HPDE6-E6E7 (cell line): ENCODE data around the gene RBPJ.
"Not testable (repeated sequence)": the region's sequence is repeated elsewhere in the genome, so short reads cannot be mapped to it uniquely, and the experiment has no call there.

Experiments
- DNase-seq: peaks from one replicate; pipeline ENCODE4 v3.0.0; 2011; ENCODE audit warnings: missing footprints; ENCODE audit errors: extremely low spot score

Gene RBPJ

DNA sequence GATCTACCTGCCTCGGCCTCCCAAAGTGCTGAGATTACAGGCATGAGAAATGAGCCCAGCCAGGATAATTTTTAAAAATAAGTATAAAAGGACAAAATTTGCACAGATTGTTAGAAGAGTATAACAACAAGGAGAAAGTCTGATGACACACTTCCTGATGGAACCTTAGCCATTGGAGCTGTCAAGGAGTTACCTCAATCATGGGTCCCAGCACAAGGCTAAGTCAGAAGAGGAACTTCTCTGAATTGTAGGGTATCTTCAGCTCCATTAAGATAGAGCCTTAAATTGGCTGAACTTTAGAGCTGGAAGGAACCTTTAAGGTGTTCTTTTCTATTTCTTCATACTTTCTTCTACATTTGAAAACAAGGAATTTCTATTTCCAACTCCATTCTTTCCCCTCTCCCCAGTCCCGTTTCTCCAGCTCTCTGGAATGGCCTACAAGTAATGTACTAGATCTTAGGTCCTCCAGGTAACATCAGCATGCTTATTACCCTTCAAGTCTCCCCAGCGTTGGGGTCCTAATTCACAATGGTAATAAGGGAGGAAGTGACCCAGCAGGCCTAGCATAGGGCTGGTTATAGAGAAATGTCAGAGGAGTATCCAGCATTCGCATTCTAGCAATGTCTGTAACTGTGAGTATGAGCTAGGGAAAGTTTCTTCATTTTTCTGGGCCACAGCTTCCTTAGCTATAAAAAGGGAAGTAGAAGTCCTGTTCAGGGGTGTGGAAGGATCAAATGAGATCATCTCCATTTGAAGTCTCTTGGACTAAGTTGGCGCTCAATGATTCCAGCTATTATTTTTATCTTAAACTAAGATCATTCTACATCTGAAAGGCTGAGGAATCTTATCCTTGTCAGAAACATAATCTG lies 18.5 kb upstream of the RBPJ start:
- no peak for DNase-seq

DNA sequence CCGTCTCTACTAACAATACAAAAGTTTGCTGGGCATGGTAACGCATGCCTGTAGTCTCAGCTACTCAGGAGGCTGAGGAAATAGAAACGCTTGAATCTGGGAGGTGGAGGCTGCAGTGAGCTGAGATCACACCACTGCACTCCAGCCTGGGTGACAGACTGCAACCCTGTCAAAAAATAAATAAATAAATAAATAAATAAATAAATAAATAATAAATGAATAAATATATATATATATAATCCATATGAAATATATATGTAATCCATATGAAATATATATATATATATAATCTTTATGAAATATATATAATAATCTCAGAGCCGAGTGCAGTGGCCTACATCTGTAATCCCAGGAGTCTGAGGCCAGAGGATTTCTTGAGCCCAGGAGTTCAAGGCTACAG lies 17.8 kb upstream of the RBPJ start:
- no peak for DNase-seq

DNA sequence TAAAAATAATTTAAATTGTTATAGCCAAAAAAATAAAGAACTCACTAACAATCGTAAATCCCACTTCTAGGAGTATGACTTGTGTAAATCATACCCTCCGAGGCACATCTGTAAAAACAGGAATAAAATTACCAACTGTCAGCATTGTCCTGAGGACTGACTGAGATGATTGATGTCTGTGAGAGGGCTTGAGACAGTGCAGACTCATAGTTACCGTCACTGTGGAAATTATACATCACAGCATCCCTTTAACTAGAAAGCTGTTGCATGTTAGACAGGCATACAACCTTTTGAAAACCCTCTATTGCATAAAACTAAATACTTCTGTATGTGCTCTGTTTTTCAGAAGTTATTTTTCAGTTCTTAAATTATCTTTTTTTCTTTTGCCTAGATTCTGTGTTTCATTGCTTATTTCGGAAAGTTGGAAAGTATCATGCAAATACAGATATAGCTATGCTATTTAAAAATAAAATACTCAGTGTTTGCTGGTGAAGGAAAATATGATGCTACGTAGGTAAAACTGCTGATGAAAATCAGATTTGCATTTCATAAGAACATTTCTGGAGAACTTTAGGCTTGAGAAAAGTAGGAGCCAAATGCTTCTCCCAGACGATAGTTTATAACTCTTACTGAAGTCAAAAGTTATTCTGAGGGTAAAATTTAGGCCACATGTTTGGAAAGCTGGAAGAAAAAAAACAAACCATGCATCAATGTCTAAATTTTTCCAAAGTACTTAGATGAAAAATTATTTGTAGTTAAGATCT lies 13.6 kb upstream of the RBPJ start:
- no peak for DNase-seq

DNA sequence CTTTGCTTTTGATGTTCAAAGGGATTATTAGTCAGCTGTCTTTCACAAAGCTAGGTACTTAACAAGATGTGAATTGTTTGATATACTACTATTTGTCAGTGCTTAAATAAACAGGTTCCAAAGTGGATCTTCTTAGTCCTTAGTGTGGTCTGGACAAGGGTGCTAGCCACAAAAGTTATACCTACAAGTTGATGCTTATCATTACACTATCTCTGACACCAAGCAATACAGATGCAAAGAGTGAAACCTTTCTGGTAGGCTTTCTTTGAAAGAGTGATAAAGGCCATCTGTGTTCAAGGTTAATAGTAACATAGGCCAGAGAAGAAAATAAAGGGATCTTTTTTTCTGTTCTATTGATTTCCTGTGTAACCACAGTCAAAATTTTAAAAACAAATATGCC lies 12.2 kb upstream of the RBPJ start:
- no peak for DNase-seq

DNA sequence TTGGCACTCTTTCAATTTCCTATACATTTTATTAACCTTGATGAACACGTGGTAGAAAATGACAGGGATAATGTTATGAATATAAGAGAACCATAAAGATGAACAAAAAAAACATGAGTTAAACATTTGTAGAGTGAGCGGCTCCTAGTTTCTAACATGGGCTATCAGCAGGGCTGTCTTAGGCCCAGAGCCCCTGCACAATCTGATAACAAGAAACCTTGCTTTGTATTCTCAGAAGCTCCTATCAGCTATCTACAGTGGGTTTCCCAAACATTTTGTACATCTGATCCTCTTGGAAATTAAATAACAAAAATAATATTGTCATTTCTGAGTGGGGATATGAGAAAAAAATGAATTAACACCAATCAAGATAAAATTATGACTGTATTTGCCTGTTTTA lies 10.6 kb upstream of the RBPJ start:
- no peak for DNase-seq

DNA sequence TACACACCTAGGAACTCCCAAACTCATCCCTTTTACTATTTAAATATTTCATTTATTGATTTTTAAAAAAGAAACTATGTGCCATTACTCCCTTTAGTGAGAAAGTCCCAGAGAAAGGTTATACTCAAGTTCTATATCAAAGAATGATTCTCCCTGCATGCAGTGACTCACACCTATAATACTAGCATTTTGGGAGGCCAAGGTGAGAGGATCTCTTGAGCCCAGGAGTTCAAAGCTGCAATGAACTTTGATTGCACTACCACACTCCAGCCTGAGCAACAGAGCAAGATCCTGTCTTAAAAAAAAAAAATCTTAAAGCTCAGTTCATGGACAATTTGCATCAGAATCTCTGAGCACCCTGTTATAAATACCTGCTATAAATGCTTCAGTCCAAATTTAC lies 9.2 kb upstream of the RBPJ start:
- no peak for DNase-seq

DNA sequence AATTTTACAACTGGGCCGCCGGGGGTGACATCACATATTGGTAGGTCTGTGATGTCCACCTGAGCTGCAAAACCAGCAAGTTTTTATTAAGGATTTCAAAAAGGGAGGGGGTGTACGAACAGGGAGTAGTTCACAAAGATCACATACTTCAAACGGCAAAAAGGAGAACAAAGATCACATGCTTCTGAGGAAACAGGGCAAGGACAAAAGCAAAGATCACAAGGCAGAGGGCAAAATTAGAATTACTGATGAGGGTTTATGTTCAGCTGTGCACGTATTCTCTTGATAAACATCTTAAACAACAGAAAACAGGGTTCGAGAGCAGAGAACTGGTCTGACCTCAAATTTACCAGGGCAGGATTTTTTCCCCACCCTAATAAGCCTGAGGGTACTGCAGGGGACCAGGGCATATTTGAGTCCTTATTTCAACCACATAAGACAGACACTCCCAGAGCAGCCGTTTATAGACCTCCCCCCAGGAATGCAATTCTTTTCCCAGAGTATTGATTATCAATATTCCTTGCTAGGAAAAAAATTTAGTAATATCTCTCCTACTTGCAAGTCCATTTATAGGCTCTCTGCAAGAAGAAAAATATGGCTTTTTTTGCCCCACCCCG lies 5.4 kb upstream of the RBPJ start:
- DNase-seq, result not testable (repeated sequence)

DNA sequence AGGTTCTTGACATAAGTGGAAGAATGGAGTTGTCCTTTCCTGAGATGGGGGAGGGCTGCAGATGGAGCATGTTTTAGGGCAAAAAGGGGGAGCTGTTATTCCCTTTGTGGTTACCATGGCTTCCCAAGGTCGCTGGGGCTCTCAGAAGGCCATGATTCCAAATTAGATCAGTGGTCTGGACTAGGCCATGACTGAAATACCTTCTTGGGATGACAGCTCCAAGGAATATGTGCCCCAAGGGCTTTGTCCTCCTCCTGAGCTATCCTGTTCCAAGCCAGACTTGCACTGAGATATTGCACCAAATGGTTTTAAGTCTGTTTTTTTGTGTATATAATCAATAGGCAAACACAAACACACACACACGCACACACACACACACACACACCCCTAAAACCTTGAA lies 3.0 kb upstream of the RBPJ start:
- DNase-seq, result no peak

DNA sequence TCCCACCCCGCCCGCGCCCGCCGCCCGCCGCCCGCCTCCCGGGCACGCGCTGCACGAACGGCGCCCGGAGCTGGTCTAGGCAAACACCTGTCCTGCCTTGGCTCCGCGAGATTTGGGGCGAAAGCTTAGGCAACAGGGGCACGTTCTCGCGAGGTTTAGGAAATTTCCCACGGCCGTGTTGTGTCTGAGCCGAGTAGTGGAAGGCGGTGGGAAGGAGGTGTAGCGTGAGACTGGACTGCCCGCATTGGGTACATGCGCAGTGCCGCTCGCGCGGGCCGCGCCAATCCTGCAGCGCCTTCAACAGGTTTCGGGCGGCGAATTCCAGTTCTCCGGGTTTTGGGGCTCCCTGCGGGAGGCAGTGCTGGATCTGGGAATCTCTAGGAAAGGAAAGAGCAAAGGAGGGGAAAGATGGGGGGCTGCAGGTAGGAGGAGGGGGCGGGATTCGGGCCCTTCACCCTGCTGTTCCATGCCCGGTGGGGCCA lies 1.3 kb upstream of the RBPJ start:
- peak; percentile 90 for DNase-seq

DNA sequence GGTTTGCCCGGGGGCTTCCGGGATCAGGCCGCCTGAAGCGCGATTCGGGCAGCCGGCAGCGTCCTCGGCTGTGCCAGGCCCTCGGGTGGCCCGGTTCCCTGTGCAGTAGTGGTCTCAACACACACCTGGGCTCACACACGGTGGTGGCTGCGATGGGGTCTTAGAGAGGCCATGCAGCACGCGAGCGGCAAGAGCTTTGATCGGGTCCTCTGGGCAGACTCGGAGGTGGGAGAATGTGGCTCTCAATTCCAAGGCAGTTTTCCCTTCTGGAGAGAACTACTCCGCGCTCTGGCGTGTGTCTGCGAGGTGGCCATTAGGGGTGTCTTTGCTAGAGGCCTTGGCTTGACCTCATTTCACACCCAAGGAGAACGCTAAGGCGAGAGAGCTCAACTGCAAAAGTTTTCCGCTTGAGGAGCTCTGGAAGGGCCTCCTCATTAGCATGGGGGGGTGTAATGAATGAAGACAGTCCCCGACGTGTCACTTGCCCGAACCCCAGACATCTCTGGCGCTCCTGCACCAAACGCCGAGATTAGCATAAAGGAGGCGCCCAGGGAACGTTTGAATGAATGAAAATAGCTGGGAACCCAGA lies 771 bp upstream of the RBPJ start:
- DNase-seq, result peak; percentile 19

DNA sequence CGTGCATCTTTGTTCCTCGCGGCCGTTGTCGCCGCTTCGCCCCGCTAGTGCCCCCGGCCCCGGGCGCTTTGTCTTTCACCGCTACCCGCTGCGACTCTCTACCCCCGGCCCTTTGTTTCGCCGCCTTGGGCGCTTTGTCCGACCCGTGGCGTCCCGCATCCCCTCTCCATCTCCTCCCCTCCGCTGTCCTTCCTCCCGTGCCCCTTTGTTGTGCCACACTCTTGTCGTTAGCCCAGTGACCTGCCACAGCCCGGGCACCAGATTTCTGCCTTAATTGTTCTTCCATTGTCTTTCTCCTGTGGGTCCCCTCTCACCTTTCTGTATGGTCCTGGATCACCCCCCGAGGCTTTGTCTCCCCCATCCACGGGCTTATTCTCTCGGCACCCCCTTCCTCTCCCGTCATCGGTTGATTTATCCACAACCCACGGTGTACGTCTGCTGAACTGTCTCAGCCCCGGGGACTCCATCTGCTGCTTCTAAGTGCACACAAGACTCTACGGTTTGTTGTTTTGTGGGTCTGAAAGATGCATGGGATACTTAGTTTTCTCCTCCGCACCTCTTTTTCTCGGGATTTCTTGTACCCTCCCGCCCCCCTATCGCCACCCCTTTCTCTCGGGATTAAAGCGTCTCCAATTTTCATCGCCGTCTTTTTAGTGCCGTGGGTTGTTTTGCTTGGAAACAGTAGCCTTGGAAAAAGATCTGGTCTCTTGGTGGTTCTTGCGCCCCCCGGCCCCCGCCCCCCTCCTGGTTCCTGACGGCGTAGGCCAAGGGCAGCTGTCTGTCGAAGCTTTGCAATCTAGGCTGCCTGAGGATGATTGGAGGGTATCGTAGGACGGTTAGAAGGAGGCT lies 783 bp downstream of the RBPJ start:
- DNase-seq, result no peak

DNA sequence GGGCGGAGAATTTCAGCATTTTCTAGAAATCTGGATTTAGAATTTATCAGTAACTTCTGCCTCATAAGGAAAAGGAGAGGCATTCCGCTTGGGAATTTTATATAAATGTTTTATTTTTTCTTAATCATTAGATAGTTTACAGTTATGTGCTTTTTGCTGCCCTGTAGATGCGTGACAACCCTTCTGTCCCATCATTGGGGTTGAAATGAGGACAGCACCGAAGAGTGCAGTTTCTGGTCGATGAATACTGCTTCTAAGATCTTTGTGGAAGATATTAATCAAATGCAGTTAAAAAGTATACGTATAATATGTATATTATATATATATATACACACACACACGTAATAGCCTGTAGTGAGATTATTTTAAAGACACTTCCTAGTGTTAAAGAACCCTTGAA lies 1.5 kb downstream of the RBPJ start:
- no peak for DNase-seq

DNA sequence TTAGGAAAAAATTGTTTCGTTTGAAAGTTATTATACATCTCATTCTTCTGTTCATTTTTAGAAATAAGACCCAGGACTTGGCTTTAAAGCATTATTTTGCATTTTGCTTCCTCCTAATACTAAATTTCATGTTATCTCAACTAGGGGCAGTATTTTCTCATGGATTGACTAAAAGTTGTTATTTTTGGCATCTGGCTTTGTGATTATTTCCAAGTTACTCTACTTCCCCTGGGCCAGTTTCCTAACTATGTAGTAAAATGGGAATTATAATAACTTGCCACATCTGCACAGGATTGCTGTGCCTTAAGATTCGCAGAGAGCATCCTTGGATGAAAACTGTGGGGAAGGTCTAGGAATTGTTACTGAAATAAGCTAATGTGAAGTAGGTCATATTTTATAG lies 3.0 kb downstream of the RBPJ start:
- DNase-seq, result no peak

DNA sequence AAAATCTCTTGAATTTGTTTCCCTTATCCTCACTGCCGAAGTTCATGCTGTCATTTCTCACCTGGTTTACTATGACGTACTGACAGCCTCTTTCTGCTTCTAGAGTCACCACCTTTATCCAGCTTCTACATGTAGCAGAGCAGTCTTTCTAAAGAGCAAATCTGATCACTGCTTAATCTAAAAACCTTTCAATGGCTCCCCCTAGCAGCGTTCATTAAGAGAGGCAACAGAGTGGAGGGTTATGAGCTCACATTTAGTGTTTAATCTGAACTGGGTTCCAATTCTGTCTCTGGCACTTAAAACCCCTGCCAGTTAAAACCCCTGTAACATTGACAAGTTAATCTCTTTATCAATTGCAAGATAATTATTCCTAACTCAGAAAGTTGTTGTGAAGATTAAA lies 4.4 kb downstream of the RBPJ start:
- no peak for DNase-seq

DNA sequence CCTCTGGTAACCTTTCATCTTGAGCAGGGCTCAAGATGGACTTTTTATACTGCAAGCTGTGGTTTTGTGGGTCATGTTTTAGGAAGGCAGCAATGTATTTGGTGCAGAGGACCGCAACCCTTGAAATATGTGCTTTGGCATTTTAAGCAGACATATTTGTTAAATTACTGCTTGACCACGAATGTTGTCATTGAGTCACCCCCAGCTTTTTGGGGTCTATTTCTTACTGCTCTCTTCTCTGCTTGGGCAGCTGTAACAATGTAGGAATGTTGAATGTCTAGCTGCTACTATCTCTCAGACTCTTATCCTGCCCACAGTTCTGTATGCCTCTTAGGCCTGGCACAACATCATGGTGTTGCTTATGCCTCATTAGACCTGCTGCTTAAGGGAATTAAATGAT lies 6.0 kb downstream of the RBPJ start:
- no peak for DNase-seq

DNA sequence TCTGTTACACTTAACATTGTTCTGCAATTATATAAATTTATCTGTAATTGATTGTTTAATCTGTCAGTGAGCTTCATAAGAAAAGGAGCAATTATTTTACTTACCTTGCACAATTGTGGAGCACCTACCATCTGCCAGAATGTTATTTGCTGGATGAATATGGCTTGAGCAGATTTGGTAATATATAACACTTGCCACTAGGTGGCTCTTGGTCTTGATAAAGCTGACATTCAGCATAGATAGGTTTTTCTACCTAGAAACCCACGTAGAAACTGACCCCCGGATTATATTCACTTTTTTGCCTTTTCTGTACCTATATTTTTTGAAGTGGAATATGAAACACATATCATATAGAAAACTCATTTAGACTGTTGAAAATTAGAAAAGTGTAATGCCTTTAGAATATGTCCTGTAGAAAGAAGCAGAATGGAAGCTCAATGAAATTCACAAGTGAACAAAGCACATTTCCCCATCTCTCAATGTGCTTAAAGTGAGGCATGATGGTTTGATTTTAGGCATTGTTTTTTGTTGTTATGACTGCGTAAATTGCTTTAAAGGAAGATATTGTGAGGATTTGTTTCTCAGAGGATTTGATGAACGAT lies 9.5 kb downstream of the RBPJ start:
- DNase-seq, result peak; percentile 27

DNA sequence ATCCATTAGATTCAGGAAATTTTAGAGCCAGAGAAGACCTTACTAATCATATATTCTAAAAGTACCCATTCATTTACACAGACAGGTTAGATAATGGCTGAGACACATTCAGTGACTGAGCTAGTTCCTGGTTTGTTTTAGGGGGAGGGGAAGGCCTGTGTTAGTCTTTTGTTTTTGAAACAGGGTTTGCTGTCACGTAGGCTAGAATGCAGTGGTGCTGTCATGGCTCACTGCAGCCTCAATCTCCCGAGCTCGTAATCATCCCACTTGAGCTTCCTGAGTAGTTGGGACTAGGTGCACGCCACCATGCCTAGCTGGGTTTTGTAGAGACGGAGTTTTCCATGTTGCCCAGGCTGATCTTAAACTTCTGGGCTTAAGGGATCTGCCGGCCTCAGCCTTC lies 10.1 kb downstream of the RBPJ start:
- DNase-seq, result no peak

DNA sequence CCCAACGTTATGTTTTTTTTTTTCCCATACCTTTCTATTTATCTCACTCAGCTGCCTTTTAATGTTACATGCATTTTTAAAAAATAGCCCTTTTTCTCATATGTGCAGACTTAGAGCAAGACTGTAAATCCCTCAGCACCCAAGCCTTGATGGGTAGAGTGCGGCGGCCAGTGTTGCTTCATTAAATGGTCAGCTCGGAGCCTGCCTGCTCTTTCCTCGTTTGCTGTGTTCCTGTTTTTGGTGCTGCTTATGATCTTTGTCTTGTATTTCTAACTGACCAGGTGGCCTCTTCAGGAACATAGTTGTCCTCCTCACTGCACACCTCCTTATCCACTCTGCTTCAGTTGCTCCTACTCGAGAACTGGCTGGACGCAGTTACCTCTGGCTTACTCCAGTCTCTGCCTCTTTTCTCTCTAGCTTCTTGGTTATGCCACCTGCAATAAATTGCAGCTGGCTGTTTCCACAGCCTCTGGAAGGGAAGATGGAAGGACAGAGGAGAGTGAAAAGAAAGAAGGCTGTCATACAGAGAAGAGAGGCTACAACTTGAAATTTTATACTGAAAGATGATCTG lies 10.7 kb downstream of the RBPJ start:
- DNase-seq, result no peak

DNA sequence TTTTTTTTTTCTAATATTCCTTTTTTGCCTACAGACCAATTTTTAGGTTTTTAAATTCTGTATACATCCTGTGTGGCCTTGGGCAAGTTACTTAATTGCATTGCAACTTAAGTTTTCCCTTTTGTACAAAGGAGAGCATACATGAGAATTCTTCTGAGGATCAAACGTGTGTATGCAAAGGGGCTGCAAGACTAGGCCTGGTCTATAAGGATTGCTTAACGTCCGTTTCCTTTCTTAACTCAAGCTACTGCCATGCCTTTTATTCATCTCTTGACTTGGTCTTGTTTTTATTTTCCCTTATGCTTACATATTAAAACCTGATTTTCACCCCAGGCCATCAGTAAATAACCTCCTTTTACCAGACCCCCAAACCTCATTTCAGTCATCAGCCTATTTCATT lies 13.6 kb downstream of the RBPJ start:
- DNase-seq, result no peak

DNA sequence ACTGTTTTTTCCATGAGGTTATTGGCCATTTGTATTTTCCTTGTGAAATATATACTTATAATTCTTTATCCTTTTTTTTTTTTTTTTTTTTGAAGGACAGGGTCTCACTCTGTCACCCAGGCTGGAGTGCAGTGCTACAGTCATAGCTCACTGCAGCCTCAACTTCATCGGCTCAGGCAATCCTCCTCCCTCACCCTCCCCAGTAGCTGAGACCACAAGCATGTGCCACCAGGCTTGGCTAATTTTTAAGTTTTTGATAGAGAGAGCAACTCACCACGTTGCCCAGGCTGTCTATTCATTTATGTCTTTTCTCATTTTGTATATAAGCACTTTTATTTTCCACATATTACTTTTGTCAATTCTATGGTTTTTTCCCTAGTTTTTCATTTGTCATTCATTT lies 16.8 kb downstream of the RBPJ start:
- DNase-seq, result no peak
